K562 (cell line): ENCODE results near the gene MEGF11. TPM values are rescaled to one million over a fixed set of nuclear protein-coding genes. Genes with fewer than 3 reads are reported as not detected.

Source experiments
- ATAC-seq: fragments of 200-7000 bp; cut with Tn5 transposase; 3 replicates; pipeline ENCODE4 v1.9.1; 2020; ENCODE audit warnings: moderate library complexity
- BruUV-seq: library from RNA; stranded (reverse); fragments of 400-500 nt; replicated peaks from 2 replicates; lab custom pipeline; 2021; lab: Mats Ljungman, UMichigan
- CTCF ChIA-PET: fragments of 300-600 bp; formaldehyde crosslinking; extraction: SDS; loops from one replicate; lab custom pipeline; 2021; ENCODE audit warnings: low intra/inter-chr PET ratio; lab: Yijun Ruan, JAX
- POLR2A ChIA-PET: fragments of 300-600, 350-650 bp; sonication (Branson Sonifier 250); formaldehyde crosslinking; extraction: SDS; loops from one replicate; lab custom pipeline; 2021; ENCODE audit warnings: antibody characterized with exemption, inconsistent platforms; lab: Yijun Ruan, JAX
- DNase-seq, 4 experiments: peaks; one replicate each; pipeline versions ENCODE4 v3.0.0 to v3.0.0-alpha.2; 2011 to 2018; ENCODE audit warnings: low spot score in 3 of 4, mixed read lengths in 3 of 4; ENCODE audit errors: extremely low read depth in 1 of 4
- FAIRE-seq: peaks from 2 replicates; lab custom pipeline; 2011; peaks lifted over from hg19 to GRCh38; lab: Jason Lieb, UNC
- H2AFZ ChIP-seq: 2 replicates; pipeline ENCODE4 v1.6.0; 2011; ENCODE audit warnings: low read depth, low read length, control low read depth, inconsistent platforms
- H3K27ac ChIP-seq: fragments of 200-600 bp; 3 replicates; pipeline ENCODE4 v1.8.0; 2011; ENCODE audit warnings: low read depth, mild to moderate bottlenecking, control low read depth, inconsistent platforms, low read length, moderate library complexity, mixed read lengths; ENCODE audit errors: extremely low read depth
- H3K27me3 ChIP-seq, 2 experiments: fragments of 300-600 bp in 1 of 2; 2 replicates in 1 of 2; 3 replicates in 1 of 2; pipeline versions ENCODE4 v1.6.0 to v1.8.0; 2011; ENCODE audit warnings: inconsistent platforms in 2 of 2, low read length in 2 of 2, mild to moderate bottlenecking in 1 of 2, mixed read lengths in 1 of 2, moderate library complexity in 1 of 2; ENCODE audit not compliant: control insufficient read depth in 2 of 2, insufficient read depth in 2 of 2
- H3K36me3 ChIP-seq: fragments of 300-600 bp; 3 replicates; pipeline ENCODE4 v1.8.0; 2011; ENCODE audit warnings: mild to moderate bottlenecking, low read length, inconsistent platforms; ENCODE audit not compliant: control insufficient read depth, insufficient read depth
- H3K4me1 ChIP-seq, 2 experiments: fragments of 200-600 bp in 1 of 2; replicated peaks in 1 of 2; 2 replicates in 1 of 2; 3 replicates in 1 of 2; pipeline versions ENCODE4 v1.5.1 to v1.8.0; 2011; ENCODE audit warnings: inconsistent platforms in 2 of 2, low read length in 2 of 2, mild to moderate bottlenecking in 1 of 2, mixed read lengths in 1 of 2, moderate library complexity in 1 of 2; ENCODE audit not compliant: control insufficient read depth in 2 of 2, insufficient read depth in 2 of 2
- H3K4me2 ChIP-seq: 2 replicates; pipeline ENCODE4 v1.6.1; 2011; ENCODE audit warnings: low read length, control low read depth, inconsistent platforms, mixed read lengths; ENCODE audit not compliant: insufficient read depth
- H3K4me3 ChIP-seq: fragments of 200-600 bp; sonication (generic), shearing (Covaris generic); 2 replicates; pipeline ENCODE4 v1.5.1; 2016; ENCODE audit warnings: control low read depth, inconsistent platforms
- H3K79me2 ChIP-seq: fragments of 200-600 bp; 3 replicates; pipeline ENCODE4 v1.8.0; 2011; ENCODE audit warnings: low read length, inconsistent platforms; ENCODE audit not compliant: control insufficient read depth, insufficient read depth
- H3K9ac ChIP-seq, 2 experiments: 2 replicates each; pipeline versions ENCODE4 v1.6.0 to v1.6.1; 2011; ENCODE audit warnings: low read depth in 2 of 2, low read length in 2 of 2, control low read depth in 1 of 2, inconsistent platforms in 1 of 2, mild to moderate bottlenecking in 1 of 2, mixed read lengths in 1 of 2; ENCODE audit not compliant: insufficient read depth in 1 of 2
- H3K9me1 ChIP-seq: one replicate; pipeline ENCODE4 v1.6.0; 2011; ENCODE audit warnings: inconsistent platforms, mild to moderate bottlenecking, low read length, moderate library complexity; ENCODE audit not compliant: control insufficient read depth, insufficient read depth
- H3K9me3 ChIP-seq: replicated peaks from 2 replicates; pipeline ENCODE4 v1.5.1; 2011; ENCODE audit warnings: low read depth, low read length, inconsistent platforms; ENCODE audit not compliant: control insufficient read depth, insufficient read depth
- H4K20me1 ChIP-seq: replicated peaks from 2 replicates; pipeline ENCODE4 v1.6.1; 2011; ENCODE audit warnings: low read length, inconsistent platforms, mixed read lengths; ENCODE audit not compliant: control insufficient read depth, insufficient read depth
- C11orf30 ChIP-seq: fragments of 450-650 bp; IDR thresholded peaks from 2 replicates; pipeline ENCODE4 v1.6.1; 2016; ENCODE audit warnings: low read depth, mild to moderate bottlenecking
- FOXJ2 ChIP-seq: fragments of 200-800 bp; sonication (Bioruptor generic); IDR thresholded peaks from 2 replicates; pipeline ENCODE4 v1.6.1; 2016; ENCODE audit warnings: missing genetic modification characterization, missing compliant biosample characterization
- GATA2 ChIP-seq: sonication (generic); formaldehyde crosslinking; IDR thresholded peaks from 2 replicates; pipeline ENCODE4 v1.4.0; 2020; ENCODE audit warnings: mild to moderate bottlenecking, missing genetic modification reagents
- JUND ChIP-seq, 2 experiments: IDR thresholded peaks; 2 replicates in 1 of 2; 3 replicates in 1 of 2; pipeline ENCODE4 v1.6.1; 2011; ENCODE audit warnings: borderline replicate concordance in 2 of 2, low read depth in 2 of 2, low read length in 2 of 2, improper control_type of control experiment in 1 of 2, missing biosample characterization in 1 of 2, missing genetic modification characterization in 1 of 2, missing genetic modification reagents in 1 of 2
- MEIS2 ChIP-seq: fragments of 450-650 bp; IDR thresholded peaks from 2 replicates; pipeline ENCODE4 v1.6.1; 2014; ENCODE audit warnings: mild to moderate bottlenecking; ENCODE audit not compliant: partially characterized antibody
- NUFIP1 ChIP-seq: fragments of 450-650 bp; IDR thresholded peaks from 2 replicates; pipeline ENCODE4 v1.6.1; 2018; ENCODE audit not compliant: partially characterized antibody
- RBM14 ChIP-seq: fragments of 200-400 bp; formaldehyde crosslinking; IDR thresholded peaks from 2 replicates; pipeline ENCODE4 v1.6.1; 2018; ENCODE audit warnings: low read depth, mild to moderate bottlenecking, low read length, moderate library complexity, borderline replicate concordance; ENCODE audit not compliant: insufficient read depth
- SRF ChIP-seq, 2 experiments: fragments of 250-450, 450-650 bp in 1 of 2; sonication (Bioruptor Pico) in 1 of 2; sonication (generic) in 1 of 2; formaldehyde crosslinking; IDR thresholded peaks; 2 replicates each; pipeline versions ENCODE4 v1.5.0 to v1.5.1; 2020 to 2022; ENCODE audit warnings: mild to moderate bottlenecking in 1 of 2, missing genetic modification reagents in 1 of 2
- TBP ChIP-seq: optimal IDR thresholded peaks from 2 replicates; pipeline ENCODE3; 2011; ENCODE audit warnings: low read depth, low read length, improper control_type of control experiment
- USF2 ChIP-seq: sonication (generic); formaldehyde crosslinking; IDR thresholded peaks from 2 replicates; pipeline ENCODE4 v1.5.0; 2020; ENCODE audit warnings: missing genetic modification reagents
- ZFP1 ChIP-seq: fragments of 450-650 bp; formaldehyde crosslinking; IDR thresholded peaks from 2 replicates; pipeline ENCODE4 v1.4.0; 2020; ENCODE audit warnings: mild to moderate bottlenecking, mixed read lengths
- WGBS: fragments of 100-300 bp; shearing (Covaris generic); methylation state at CpG from one replicate; pipeline ENCODE4 v1.1.6; 2016; ENCODE audit warnings: low coverage, mixed read lengths; ENCODE audit not compliant: insufficient coverage; ENCODE audit errors: missing lambda C conversion rate; 5-methylcytosine and 5-hydroxymethylcytosine counted together
- in situ Hi-C: fragments of 300-500 bp; cut with MboI; formaldehyde crosslinking; loops from 4 replicates; pipeline ENCODE4 v1.15.0; 2018; ENCODE audit warnings: inconsistent platforms, mixed read lengths
- intact Hi-C: fragments of 100-400 bp; cut with micrococcal nuclease; formaldehyde crosslinking; loops from 2 replicates; pipeline ENCODE4 v1.14.2; 2022
- polyA plus RNA-seq, 8 experiments: library from polyadenylated mRNA; depleted of rRNA in 4 of 8; stranded (reverse) in 5 of 8; unstranded in 3 of 8; fragments of >200 nt; fragmentation: Nextera tagmentation in 2 of 8; fragmentation: Illumina TruSeq in 1 of 8; extraction: Ambion mirVana in 2 of 8; extraction: Trizol in 1 of 8; gene quantifications; 2 replicates each; pipeline versions ENCODE4 v1.2.1 to v1.2.3, GENCODE V29; 2011 to 2014; ENCODE audit warnings: inconsistent platforms in 1 of 8, missing spikeins in 1 of 8
- total RNA-seq, 7 experiments: library from RNA; depleted of rRNA in 6 of 7; stranded (reverse); fragments of >200 nt in 6 of 7; fragmentation: Illumina TruSeq in 2 of 7; extraction: Trizol in 2 of 7; gene quantifications; 2 replicates each; pipeline versions ENCODE4 v1.2.1 to v1.2.3, GENCODE V29; 2011 to 2021; ENCODE audit warnings: low replicate concordance in 1 of 7

MEGF11 gene
- total and polyA plus RNA-seq, 9 of the 15 experiments (the other 6 are each of a cell fraction or from before 2014, with no cell fraction given): 0.06 to 0.23 (median 0.20) TPM; not detected in 6

GRCh38 chr15:65926459-65926858 lies 327.1 kb downstream of the MEGF11 start:
- Histone ChIP-seq H3K4me3 (no peak overlapping the region), H3K79me2 (no peaks in the 10 kb centered on the region), H3K9me3 (no peaks in the 10 kb centered on the region), H3K4me1 (peaks cover 0 to 11% of the 10 kb centered on the region in 2 experiments; a peak in 3 of 5 replicates), H3K9me1 (no peaks in the 10 kb centered on the region), H3K27me3 (no peaks in the 10 kb centered on the region), H3K36me3 (no peaks in the 10 kb centered on the region), H3K4me2 (no peak overlapping the region), H4K20me1 (0 out of 2 replicates have a peak, but pooled peaks cover under 1% of the 10 kb centered on the region), H3K27ac (no peak overlapping the region), H3K9ac (no peak overlapping the region), H2AFZ (no peak overlapping the region)
- ATAC-seq: no peak
- DNase-seq: no peak
- intact Hi-C loops (no loop called here), in situ Hi-C loops (no loop called here)
- CTCF ChIA-PET: no interaction called here
- 78% methylated on average over 1 of the region's 1 CpG for WGBS
- POLR2A ChIA-PET: no interaction called here
- BruUV-seq: no TSS peak
- peak; percentile 4 for TF ChIP-seq MEIS2
- no peak for TF ChIP-seq C11orf30
- FAIRE-seq: no peak

GRCh38 chr15:65925338-65925737 lies 328.2 kb downstream of the MEGF11 start:
- Histone ChIP-seq H3K4me2 (no peak overlapping the region), H3K79me2 (no peaks in the 10 kb centered on the region), H3K9me1 (no peaks in the 10 kb centered on the region), H3K9me3 (no peaks in the 10 kb centered on the region), H3K27me3 (no peaks in the 10 kb centered on the region), H4K20me1 (no peaks in the 10 kb centered on the region; the same call in 1 of the 2 replicates), H3K36me3 (no peaks in the 10 kb centered on the region), H3K9ac (no peak overlapping the region), H3K4me1 (peaks cover 0 to 11% of the 10 kb centered on the region in 2 experiments; a peak in 3 of 5 replicates), H3K27ac (no peak overlapping the region), H2AFZ (no peak overlapping the region), H3K4me3 (no peak overlapping the region)
- 20% methylated on average over 1 of the region's 1 CpG for WGBS
- ChIA-PET POLR2A (interaction anchor here (1.0 to 1.4 kb wide), 3 partner anchors 15 to 28 kb away, joined by 3 to 4 read pairs (median 4); no protein-coding TSS in a partner anchor), CTCF (no interaction called here)
- peak in 1 of 2 experiments; percentile 49; a peak in 1 of 4 replicates for TF ChIP-seq SRF (CRISPR knock-in tag; IDR thresholded peaks at IDR 0.05)
- TF ChIP-seq FOXJ2 (tag): no peak
- TF ChIP-seq NUFIP1: no peak
- no peak for TF ChIP-seq TBP
- TF ChIP-seq USF2: no peak
- no peak for TF ChIP-seq ZFP1 (CRISPR knock-in tag)
- TF ChIP-seq JUND (IDR thresholded peaks at IDR 0.05; ENCODE audit: borderline replicate concordance, low read depth, low read length): 0 out of 2 replicates have a peak, but pooled peaks have one; percentile 2
- TF ChIP-seq JUND (tag; IDR thresholded peaks at IDR 0.05; ENCODE audit: borderline replicate concordance, low read depth, low read length): no peak
- TF ChIP-seq RBM14: no peak
- TF ChIP-seq GATA2 (CRISPR knock-in tag): 0 out of 2 replicates have a peak, but pooled peaks have one; percentile 43
- ATAC-seq: peak; percentile 79
- FAIRE-seq: peak; percentile 29
- intact Hi-C loops: no loop called here
- in situ Hi-C loops: no loop called here
- DNase-seq: peak; percentile 33 to 52 (median 39)
- no TSS peak for BruUV-seq
